NCI-H510A (cell line): ENCODE results near the gene DEAF1.
"Not testable (repeated sequence)": the region's sequence is repeated elsewhere in the genome, so short reads cannot be mapped to it uniquely, and the experiment has no call there.

Source experiments
- DNase-seq: peaks from one replicate; lab custom pipeline; 2025; lab: John Stamatoyannopoulos, UW

Gene DEAF1, protein sequence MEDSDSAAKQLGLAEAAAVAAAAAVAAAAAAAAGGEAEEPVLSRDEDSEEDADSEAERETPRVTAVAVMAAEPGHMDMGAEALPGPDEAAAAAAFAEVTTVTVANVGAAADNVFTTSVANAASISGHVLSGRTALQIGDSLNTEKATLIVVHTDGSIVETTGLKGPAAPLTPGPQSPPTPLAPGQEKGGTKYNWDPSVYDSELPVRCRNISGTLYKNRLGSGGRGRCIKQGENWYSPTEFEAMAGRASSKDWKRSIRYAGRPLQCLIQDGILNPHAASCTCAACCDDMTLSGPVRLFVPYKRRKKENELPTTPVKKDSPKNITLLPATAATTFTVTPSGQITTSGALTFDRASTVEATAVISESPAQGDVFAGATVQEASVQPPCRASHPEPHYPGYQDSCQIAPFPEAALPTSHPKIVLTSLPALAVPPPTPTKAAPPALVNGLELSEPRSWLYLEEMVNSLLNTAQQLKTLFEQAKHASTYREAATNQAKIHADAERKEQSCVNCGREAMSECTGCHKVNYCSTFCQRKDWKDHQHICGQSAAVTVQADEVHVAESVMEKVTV

DNA sequence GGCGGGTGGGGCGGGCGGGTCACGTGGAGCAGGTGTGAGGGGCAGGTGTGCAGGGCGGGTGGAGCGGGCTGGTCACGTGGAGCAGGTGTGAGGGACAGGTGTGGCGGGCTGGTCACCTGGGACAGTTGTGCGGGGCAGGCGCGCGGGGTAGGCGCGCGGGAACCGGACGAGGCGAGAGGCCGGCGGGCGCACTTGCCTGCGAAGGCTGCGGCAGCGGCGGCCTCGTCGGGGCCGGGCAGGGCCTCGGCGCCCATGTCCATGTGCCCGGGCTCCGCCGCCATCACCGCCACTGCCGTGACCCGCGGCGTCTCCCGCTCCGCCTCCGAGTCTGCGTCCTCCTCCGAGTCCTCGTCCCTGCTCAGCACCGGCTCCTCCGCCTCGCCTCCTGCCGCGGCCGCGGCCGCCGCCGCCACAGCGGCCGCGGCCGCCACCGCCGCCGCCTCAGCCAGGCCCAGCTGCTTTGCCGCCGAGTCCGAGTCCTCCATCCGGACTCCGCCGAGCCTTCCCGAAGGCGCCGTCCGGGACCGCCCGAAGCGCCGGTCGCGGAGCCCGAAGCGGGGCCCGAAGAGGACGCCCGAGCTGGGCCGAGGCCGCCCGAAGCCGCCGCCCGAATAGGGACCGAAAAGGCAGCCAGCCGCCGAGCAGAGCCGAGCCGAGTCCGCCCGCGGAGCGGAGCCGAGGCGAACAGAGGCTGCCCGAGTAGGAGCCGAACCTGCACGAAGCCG, at the start of gene DEAF1:
TSS of gene DEAF1 (minus strand) at position 660 of the 725 bp plus-strand sequence. CDS start at position 485, 175 bp downstream.
- DNase-seq: peak; percentile 84

DNA sequence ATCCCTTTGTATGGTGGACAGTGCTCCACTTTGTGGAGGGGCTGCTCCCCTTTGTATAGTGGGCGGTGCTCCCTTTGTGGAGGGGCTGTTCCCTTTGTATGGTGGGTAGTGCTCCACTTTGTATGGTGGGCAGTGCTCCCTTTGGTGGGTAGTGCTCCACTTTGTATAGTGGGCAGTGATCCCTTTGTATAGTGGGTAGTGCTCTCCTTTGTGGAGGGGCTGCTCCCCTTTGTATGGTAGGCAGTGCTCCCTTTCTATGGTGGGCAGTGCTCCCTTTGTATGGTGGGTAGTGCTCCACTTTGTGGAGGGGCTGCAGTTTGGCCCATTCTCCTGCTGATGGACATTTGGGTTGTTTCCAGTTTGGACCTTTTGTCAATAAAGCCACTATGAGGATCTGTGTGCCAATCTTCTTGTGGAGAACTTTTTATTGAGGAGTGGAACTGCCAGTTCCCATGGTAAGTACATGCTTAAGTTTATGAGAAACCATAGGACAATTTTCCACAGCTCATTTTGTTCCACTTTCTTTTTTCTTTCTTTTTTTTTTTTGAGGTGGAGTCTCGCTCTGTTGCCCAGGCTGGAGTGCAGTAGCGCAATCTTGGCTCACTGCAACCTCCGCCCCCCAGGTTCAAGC, 47.7 kb upstream of the DEAF1 start:
- no peak for DNase-seq

DNA sequence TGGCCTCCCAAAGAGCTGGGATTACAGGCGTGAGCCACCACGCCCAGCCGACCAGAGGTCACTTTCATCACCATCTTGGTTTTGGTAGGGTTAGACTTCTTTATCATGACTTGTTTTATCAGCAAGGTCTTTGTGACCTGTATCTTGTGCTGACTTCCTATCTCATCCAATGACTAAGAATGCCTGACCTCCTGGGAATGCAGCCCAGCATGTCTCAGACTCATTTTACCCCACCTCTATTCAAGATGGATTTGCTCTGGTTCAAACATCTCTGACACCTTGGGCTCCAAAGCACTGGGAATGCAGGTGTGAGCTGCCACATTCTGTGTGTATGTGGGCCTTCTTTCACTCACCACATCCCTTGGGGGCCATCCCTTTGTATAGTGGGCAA, 47.1 kb upstream of the DEAF1 start:
- DNase-seq: no peak

DNA sequence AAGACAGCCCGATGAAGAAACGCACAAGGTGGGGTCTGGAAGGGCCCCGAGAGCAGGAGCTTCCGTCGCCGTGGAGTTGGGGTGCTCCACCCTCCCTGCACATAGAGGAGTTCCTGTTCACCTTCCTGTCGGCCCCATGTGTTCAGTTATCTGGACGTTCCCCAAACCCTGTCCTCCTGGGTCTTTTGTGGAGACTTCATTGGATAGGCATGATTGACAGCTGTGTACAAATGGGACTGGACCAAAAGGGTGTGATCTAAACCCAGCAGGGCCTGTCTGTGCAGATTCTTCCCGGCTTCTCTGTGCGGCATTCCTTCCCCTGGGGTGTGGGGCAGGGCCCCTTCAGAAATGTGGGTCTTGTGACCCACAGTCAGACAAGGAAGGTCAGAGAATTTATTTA, 42.9 kb upstream of the DEAF1 start:
- DNase-seq: not testable (repeated sequence)

DNA sequence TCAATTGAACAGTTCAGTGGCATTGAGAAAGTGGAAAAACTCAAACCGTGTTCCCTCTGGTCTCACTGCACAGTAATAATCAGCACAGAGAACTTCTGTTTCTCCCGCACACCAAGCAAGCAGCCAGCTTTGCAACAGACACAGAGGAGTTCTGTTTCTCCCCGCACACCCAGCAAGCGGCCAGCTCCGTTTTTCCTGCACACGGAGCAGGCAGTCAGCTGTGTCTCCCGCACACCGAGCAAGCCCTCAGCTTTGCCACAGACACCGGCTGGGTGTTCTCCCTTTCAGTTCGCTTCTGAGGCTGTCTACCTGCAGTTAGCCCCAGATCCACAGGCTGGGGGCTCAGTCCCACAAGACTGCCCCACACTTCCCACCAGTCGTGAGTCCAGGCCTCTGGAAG, 42.3 kb upstream of the DEAF1 start:
- no peak for DNase-seq

DNA sequence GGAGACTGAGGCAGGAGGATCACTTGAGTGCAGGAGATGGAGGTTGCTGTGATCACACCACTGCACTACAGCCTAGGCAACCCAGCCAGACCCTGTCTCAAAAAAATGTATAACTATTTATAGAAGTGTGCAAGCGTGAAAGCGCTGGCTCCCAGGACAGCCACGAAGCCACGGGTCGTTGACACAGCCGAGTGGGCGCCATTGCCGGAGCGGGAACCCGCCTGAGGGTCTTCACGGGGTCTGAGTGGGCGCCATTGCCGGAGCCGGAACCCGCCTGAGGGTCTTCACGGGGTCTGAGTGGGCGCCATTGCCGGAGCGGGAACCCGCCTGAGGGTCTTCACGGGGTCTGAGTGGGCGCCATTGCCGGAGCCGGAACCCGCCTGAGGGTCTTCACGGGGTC, 39.5 kb upstream of the DEAF1 start:
- not testable (repeated sequence) for DNase-seq

DNA sequence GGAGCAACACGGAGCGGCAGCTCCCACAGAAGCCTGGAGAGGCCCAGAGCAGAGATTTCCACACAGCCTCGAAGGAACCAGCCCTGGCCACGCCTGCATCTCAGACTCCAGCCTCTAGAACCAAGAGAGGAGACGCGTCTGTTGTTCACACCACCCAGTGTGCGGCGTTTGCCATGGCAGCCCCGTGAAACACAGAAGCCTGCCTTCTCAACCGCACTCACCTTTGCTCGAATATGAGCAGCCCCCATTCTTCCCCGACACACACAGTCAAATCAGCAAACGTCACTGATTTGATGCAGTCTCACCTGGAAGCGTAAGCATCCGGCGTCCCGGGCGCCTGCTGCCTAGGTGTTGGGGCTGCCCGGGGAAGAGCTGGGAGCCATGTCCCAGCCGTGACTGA, 38.0 kb upstream of the DEAF1 start:
- no peak for DNase-seq

DNA sequence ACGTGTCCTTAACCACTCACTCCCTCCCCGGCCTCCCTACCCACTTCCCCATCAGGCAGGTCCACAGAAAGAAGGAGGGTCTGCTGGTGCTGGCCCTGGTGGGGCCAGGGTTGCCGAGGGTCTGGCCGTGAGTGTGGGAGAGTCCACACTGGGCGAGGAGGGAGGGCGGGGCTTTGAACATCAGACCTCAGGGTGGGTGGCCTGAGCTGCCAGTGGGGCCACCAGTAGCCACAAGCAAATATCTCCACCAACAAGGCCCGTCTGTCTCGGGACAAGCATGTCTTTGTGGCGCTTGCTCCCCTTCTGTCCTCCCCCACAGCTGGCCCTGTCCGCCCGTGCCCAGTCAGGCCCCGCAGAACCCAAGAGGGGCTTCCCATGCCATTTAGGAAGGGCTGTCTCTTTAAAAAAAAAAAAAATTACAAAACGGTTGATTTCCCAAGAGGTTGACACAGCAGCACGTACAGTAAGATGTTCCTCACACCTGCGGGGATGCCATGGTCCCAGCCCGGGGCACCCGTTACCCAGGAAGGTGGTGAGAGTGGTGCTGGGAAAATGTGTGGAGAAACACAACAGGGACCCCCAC, 34.6 kb upstream of the DEAF1 start:
- DNase-seq: no peak

DNA sequence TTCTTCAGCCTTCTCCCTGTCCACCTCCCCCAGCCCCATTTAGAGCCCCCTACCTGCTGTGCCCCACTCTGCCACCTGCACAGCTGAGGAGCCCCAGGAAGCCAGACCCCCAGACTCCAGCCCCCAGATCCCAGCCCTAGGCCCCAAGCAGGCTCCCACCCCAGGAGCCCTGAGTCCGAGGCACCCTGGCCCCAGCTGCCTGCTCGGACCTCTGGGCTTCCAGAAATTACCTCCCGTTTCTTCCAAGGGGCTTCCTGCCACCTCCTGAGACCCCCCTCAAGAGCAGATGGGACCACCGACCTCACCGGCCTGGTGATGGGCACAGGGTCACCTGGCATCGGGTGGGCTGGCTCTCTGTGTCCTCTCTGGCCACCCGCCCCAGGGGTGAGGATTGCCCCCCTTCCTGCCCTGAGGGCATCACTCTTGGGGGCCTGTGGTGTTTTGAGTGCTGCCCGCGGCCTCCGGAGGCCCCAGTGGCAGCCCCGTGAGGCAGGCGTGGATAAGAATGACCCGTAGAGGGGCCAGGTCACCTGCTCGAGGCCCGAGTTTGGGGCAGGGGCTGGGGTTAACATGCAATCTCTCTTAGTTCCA, 34.0 kb upstream of the DEAF1 start:
- DNase-seq: no peak

DNA sequence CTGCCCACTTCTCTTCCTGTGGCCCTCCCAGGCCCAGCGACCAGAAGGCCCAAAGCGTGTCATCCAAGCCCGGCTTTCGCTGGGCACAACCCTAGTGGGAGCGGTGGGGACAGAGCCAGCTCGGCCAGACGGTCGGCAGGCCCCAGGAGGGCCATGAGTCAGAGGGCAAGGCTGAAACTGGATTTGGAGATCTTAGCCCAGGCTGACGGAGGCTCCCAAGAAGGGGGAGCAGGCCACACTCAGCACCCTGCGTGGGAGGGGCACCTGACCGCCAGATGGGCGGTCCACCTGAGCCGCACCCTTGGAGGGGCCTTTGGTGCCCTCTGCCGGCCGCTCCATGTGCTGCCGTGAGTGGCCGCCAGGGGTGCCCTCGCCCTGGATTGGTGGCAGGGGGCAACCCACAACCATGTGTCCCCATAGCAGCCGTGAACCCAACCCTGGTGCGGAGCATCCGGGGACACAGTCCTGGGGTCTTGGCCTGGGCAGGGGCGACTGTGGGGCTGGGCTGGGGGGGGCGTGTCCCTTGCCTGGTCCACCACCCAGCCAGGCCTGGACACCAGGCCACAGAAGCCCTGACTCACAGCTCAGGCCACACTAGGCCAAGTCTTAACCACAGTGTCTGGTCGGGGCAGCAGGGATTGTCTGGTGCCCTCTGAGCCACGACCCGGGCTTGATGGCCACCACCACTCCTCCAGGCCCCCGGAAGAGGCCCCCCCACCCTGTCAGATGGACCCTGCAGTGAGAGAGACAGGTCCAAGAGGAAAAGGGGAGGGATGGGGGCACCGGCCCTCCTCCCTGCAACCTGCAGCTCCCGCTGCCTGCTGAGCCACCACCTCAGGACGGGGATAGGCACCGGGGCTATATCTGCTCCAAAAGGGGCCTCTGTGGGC, 33.1 kb upstream of the DEAF1 start:
- peak; percentile 43 for DNase-seq

DNA sequence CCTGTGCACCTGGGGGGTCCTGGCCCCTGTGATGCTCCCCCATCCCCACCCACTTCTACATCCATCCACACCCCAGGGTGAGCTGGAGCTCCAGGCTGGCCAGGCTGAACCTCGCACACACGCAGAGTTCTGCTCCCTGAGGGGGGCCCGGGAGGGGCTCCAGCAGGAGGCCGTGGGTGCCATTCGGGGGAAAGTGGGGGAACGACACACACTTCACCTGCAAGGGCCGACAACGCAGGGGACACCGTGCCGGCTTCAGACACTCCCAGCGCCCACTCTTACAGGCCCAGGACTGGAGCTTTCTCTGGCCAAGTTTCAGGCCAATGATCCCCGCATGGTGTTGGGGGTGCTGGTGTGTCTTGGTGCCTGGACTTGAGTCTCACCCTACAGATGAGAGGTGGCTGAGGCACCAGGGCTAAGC, 32.3 kb upstream of the DEAF1 start:
- DNase-seq: no peak

DNA sequence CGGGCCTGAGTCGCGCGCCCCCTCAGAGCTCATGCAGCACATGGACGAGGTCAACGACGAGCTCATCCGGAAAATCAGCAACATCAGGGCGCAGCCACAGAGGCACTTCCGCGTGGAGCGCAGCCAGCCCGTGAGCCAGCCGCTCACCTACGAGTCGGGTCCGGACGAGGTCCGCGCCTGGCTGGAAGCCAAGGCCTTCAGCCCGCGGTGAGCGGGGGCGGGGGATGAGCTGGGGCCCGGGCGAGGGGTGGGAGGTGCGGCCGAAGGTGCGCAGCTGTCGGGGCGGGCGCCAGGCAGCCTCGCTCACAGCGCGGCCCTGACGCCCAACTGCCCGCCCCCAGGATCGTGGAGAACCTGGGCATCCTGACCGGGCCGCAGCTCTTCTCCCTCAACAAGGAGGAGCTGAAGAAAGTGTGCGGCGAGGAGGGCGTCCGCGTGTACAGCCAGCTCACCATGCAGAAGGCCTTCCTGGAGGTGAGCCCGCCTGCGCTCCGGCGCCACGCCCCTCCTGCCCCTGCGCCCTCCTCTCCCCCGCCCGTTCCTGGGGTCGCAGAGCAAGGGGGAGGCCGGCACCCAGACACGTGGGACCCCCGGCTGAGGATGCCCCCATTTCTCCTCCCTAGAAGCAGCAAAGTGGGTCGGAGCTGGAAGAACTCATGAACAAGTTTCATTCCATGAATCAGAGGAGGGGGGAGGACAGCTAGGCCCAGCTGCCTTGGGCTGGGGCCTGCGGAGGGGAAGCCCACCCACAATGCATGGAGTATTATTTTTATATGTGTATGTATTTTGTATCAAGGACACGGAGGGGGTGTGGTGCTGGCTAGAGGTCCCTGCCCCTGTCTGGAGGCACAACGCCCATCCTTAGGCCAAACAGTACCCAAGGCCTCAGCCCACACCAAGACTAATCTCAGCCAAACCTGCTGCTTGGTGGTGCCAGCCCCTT, 31.5 kb upstream of the DEAF1 start:
- peak; percentile 80 for DNase-seq

DNA sequence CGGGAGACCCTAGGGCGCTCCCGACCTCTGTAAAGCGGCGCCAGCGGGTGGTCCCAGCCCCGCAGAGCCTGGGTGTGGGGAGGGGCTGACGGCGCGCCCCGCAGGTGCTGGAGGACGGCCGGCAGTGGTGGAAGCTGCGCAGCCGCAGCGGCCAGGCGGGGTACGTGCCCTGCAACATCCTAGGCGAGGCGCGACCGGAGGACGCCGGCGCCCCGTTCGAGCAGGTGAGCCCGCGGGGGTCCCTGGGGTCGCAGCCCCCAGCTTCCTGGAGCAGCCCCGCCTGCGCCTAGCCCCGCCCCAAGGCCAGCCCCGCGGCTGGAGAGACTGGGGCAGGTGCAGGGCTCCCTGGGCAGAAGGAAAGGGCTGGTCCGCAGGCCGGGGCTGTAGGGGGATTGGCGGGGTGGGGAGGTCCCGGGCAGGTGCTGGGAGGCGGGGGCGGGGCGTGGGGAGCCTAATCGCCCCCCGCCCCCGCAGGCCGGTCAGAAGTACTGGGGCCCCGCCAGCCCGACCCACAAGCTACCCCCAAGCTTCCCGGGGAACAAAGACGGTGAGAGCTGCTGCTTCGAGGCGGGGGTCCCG, 30.7 kb upstream of the DEAF1 start:
- no peak for DNase-seq

DNA sequence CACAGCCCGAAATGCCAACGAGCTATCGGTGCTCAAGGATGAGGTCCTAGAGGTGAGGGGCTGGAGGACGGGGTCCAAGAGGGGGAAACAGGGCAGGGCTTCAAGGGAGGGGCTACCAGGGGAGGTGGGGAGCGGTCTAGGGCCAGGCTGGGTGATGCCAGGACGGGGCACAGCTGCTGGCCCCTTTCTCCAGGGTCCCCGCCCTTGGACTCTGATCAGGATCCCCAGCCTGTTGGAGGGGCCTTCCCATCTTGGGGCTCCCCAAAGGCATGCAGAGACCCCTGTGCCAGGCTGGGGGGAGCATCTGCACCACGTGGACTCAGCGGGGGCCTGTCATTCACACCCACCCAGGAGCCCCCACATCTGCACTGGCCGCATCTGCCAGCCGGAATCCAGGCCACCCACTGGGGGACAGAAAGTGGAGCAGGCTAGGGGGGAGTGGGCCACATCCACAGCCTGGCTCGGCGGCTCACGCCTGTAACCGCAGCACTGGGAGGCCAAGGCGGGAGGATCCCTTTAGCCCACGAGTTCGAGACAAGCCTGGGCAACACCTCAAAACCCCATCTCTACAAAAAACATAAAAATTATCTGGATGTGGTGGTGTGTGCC, 29.9 kb upstream of the DEAF1 start:
- no peak for DNase-seq

DNA sequence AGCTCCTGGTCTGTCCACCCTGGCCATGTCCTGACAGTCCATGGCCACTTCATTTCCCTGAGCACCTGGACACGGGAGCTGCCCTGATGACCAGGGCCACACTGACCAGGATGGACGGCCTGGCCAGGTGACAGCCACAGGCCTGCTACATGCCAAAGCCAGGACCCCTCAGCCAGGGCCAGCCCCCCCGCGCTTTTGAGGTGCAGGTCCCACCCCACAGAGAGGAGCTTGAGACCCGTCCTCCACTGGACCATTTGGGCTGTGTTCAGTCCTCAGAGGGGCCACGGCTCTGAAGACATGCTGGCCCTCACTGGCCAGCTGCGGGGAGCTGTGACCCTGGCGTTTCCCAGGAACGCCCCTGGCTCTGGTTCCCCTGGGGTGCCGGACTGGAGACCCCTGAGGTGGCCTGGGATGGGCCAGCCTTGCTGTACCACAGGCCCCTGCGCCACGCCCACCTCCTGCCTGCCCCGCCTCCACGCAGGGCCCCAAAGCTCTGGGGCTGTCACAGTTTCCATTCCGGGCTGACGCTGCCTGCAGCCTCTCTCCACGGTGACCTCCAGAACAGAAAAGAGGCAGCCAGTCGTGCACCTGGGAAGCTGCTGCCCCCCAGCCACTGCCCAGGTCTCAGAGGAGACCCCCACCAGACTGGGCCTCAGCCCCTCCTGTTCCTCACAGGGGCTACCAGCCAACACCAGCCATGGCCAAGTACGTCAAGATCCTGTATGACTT, 29.2 kb upstream of the DEAF1 start:
- no peak for DNase-seq

DNA sequence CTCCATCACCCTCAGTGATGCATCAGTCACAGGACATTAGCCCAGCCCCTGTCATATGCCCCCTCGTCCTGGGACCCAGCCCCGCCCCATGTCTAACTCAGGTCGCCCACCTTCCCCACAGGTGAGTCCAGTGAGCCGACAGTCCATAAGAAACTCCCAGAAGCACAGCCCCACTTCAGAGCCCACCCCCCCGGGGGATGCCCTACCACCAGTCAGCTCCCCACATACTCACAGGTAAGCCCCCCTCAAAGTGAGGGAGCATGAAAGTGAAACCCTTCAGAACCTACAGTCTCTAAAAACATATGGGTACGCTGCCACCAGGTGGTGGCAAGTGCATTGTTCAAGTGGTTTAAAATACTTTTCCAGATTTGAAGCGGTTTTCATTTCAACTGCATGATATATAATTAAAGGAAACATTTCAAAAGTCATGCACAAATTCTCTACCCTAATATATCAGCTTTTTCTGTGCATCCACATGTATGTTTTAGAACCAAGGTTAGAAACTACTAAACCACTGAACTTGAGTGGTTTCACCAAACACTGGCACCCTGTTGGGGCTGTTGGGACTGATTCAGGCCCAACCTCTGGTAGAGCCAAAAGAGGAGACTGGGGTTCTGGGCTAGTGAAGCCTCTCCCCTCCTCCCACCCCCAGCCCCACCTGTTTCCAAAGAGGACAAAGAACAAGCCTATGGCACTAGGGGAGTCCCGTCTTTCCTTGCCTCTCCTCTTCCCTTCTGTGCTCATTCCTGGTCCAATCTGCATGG, 28.3 kb upstream of the DEAF1 start:
- DNase-seq: no peak

DNA sequence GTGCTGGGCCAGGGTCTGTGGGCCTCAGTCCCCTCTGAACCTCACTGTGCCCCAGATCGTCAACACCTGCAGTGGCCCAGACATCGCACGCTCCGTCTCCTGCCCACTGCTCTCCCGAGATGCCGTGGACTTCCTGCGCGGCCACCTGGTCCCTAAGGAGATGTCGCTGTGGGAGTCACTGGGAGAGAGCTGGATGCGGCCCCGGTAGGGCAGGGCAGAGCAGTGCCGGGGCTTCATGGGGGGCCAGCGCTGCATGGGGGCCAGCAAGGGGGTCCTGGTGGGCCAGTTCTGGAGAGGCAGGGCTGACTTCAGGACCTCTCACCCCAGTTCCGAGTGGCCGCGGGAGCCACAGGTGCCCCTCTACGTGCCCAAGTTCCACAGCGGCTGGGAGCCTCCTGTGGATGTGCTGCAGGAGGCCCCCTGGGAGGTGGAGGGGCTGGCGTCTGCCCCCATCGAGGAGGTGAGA, 27.4 kb upstream of the DEAF1 start:
- DNase-seq: no peak
